Activated T-helper 1 cell treated with anti-CD3 and anti-CD28 coated beads, Interleukin-2, amount 50 U/mL, for 16 hours (primary cell): ENCODE measurements around the gene ZDHHC17.

Experiments used
- DNase-seq, 2 donors: peaks; one replicate each; pipeline ENCODE4 v3.0.0-alpha.2; 2020; ENCODE audit warnings: low read depth in 1 of 2, low spot score in 1 of 2

ZDHHC17 gene

GRCh38 chr12:76874491-76875190 is 110.7 kb downstream of the ZDHHC17 start:
- DNase-seq = no peak

- no peak for DNase-seq
These were observed 112.8 kb downstream of the ZDHHC17 start for GRCh38 chr12:76876696-76877229.

GRCh38 chr12:76878099-76878898 is 114.4 kb downstream of the ZDHHC17 start:
- no peak for DNase-seq

- DNase-seq = peak; percentile 10 to 27
These were observed 115.2 kb downstream of the ZDHHC17 start, which contains the start of gene CSRP2 for GRCh38 chr12:76878899-76879709. Gene CSRP2, minus strand, starts transcription at chr12:76879019. Its CDS starts 12,759 bp downstream, at chr12:76866260.

GRCh38 chr12:76879710-76880518 is 116.0 kb downstream of the ZDHHC17 start:
- no peak for DNase-seq

- DNase-seq = no peak
These were observed 116.7 kb downstream of the ZDHHC17 start for GRCh38 chr12:76880519-76881023.

GRCh38 chr12:76881142-76881541 is 117.2 kb downstream of the ZDHHC17 start:
- no peak for DNase-seq

- no peak for DNase-seq
These were observed 118.5 kb downstream of the ZDHHC17 start for GRCh38 chr12:76882367-76882766.

- no peak for DNase-seq
These were observed 119.2 kb downstream of the ZDHHC17 start for GRCh38 chr12:76883151-76883550.

- no peak for DNase-seq
These were observed 119.9 kb downstream of the ZDHHC17 start for GRCh38 chr12:76883811-76884210.

- no peak for DNase-seq
These were observed 124.9 kb downstream of the ZDHHC17 start for GRCh38 chr12:76888775-76889174.

GRCh38 chr12:76890151-76891143 is 126.5 kb downstream of the ZDHHC17 start:
- DNase-seq = no peak

GRCh38 chr12:76891609-76892008 is 127.7 kb downstream of the ZDHHC17 start:
- DNase-seq = no peak

- no peak for DNase-seq
These were observed 131.9 kb downstream of the ZDHHC17 start for GRCh38 chr12:76895796-76896195.

GRCh38 chr12:76896274-76896673 is 132.4 kb downstream of the ZDHHC17 start:
- DNase-seq = no peak

- DNase-seq = no peak
These were observed 134.5 kb downstream of the ZDHHC17 start for GRCh38 chr12:76898442-76898841.

- no peak for DNase-seq
These were observed 135.6 kb downstream of the ZDHHC17 start for GRCh38 chr12:76899522-76899921.

GRCh38 chr12:76901628-76902380 is 137.9 kb downstream of the ZDHHC17 start:
- no peak for DNase-seq
